Activated CD4-positive, alpha-beta T cell treated with anti-CD3 and anti-CD28 coated beads, Interleukin-2, amount 50 U/mL, for 4 hours (primary cell): Measurements from ENCODE around the gene SDC4.

Experiments used
- DNase-seq, 2 experiments: peaks; one replicate each; pipeline ENCODE4 v3.0.0-alpha.2; 2020

Gene SDC4

GRCh38 chr20:45342855-45343531 is 5.2 kb downstream of the SDC4 start:
- no peak for DNase-seq

GRCh38 chr20:45341939-45342854 is 6.0 kb downstream of the SDC4 start:
- no peak for DNase-seq

GRCh38 chr20:45341579-45341938 is 6.7 kb downstream of the SDC4 start:
- no peak for DNase-seq

GRCh38 chr20:45340951-45341350 is 7.3 kb downstream of the SDC4 start:
- DNase-seq: no peak

GRCh38 chr20:45340236-45340847 is 7.9 kb downstream of the SDC4 start:
- no peak for DNase-seq

- no peak for DNase-seq
These were observed 8.4 kb downstream of the SDC4 start for GRCh38 chr20:45339799-45340198.

GRCh38 chr20:45339084-45339483 is 9.1 kb downstream of the SDC4 start:
- no peak for DNase-seq

- no peak for DNase-seq
These were observed 9.8 kb downstream of the SDC4 start for GRCh38 chr20:45338121-45339030.

GRCh38 chr20:45337367-45338120 is 10.7 kb downstream of the SDC4 start:
- DNase-seq: no peak

GRCh38 chr20:45336530-45337366 is 11.5 kb downstream of the SDC4 start:
- no peak for DNase-seq

GRCh38 chr20:45330476-45330875 is 17.7 kb downstream of the SDC4 start:
- no peak for DNase-seq

- DNase-seq: no peak
These were observed 18.5 kb downstream of the SDC4 start for GRCh38 chr20:45329497-45330319.

GRCh38 chr20:45328451-45328850 is 19.8 kb downstream of the SDC4 start:
- no peak for DNase-seq

- no peak for DNase-seq
These were observed 22.9 kb downstream of the SDC4 start for GRCh38 chr20:45325371-45325770.

GRCh38 chr20:45323731-45324130 is 24.5 kb downstream of the SDC4 start:
- DNase-seq: no peak

GRCh38 chr20:45322952-45323383 is 25.3 kb downstream of the SDC4 start:
- DNase-seq: no peak

GRCh38 chr20:45320948-45321595 is 27.2 kb downstream of the SDC4 start:
- DNase-seq: no peak

GRCh38 chr20:45318948-45319347 is 29.3 kb downstream of the SDC4 start:
- no peak for DNase-seq

- no peak for DNase-seq
These were observed 29.8 kb downstream of the SDC4 start for GRCh38 chr20:45318386-45318939.
